NCI-H82 treated with DMSO at 0.1 percent for 48 hours (cell line): ENCODE data around the gene HSPG2.
"Not testable (repeated sequence)": the region's sequence is repeated elsewhere in the genome, so short reads cannot be mapped to it uniquely, and the experiment has no call there.

Experiments
- DNase-seq: peaks from one replicate; lab custom pipeline; 2025; ENCODE audit not compliant: unreplicated experiment; lab: John Stamatoyannopoulos, UW

Gene HSPG2

GRCh38 chr1:21813542-21813941, 123.6 kb downstream of the HSPG2 start:
- DNase-seq = no peak

- DNase-seq = no peak
Observed at GRCh38 chr1:21811875-21812305, 125.2 kb downstream of the HSPG2 start, which contains the start of gene LDLRAD2. LDLRAD2 (plus strand) TSS chr1:21812265; CDS start chr1:21812452, 187 bp downstream.

DNA sequence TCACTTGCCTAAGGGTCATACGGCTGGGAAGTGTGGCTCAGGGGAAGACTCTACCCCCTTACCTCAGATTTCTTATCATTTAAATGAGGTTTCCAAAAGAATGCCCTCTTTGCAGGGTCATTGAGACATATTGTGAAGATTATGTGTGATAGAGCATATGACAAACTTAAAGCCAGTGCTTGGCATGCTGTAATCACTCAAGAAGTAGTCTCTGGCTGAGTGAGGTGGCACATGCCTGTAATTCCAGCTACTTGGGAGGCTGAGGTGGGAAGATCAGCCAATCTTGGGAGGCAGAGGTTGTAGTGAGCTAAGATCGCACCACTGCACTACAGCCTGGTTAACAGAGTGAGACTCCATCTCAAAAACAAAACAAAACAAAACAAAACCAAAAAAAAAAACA, 132.6 kb downstream of the HSPG2 start:
- no peak for DNase-seq

- DNase-seq = no peak
Observed at GRCh38 chr1:21801100-21801499, 136.0 kb downstream of the HSPG2 start.

- no peak for DNase-seq
Observed at GRCh38 chr1:21799730-21800129, 137.4 kb downstream of the HSPG2 start.

- DNase-seq = no peak
Observed at GRCh38 chr1:21795075-21795474, 142.0 kb downstream of the HSPG2 start.

DNA sequence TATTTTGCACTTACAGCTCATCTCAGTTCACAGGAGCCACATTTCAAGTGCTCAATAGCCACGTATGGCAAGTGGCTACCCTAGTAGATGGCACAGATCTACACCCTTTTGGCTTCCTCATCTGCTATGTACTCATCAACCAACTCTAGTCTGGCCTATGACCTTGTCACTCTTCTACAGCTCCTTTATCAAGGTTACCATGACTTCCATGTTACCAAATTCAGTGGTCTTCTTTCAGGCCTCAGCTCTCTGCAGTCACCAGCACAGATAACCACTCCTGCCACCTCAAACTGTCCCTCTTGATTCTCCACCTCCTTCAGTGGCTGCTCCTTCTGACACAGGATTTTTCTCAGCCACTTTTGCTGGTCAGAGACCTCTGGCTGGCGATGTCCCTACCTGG, 142.5 kb downstream of the HSPG2 start:
- no peak for DNase-seq

- no peak for DNase-seq
Observed at GRCh38 chr1:21793104-21793503, 144.0 kb downstream of the HSPG2 start.

DNA sequence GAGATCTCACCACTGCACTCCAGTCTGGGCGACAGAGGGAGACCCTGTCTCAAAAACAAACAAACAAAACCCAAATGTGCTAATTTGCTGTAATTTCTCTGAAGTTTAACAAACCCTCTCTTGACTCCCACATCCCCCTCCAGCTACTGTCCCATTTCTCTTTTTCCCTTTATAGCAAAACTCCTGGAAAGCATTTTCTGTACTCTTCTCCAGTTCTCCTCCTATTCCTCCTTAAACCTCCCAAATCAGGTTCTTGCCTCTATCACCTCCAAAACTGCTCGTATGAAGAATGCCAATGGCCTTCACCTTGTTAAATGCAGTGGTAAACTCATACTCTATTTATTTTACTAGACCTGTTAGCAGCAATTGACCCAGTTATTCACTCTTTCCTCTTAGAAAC, 150.5 kb downstream of the HSPG2 start:
- no peak for DNase-seq

DNA sequence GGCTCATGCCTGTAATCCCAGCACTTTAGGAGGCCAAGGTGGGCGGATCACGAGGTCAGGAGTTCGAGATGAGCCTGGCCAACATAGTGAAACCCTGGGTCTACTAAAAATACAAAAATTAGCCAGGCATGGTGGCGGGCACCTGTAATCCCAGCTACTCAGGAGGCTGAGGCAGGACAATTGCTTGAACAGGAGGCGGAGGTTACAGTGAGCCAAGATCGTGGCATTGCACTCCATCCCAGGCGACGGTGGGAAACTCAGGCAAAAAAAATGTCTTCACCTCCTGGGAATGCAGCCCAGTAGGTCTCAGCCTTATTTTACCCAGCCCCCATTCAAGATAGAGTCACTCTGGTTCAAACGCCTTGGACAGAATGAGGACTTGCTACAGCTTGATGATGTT, 151.3 kb downstream of the HSPG2 start:
- DNase-seq = not testable (repeated sequence)

DNA sequence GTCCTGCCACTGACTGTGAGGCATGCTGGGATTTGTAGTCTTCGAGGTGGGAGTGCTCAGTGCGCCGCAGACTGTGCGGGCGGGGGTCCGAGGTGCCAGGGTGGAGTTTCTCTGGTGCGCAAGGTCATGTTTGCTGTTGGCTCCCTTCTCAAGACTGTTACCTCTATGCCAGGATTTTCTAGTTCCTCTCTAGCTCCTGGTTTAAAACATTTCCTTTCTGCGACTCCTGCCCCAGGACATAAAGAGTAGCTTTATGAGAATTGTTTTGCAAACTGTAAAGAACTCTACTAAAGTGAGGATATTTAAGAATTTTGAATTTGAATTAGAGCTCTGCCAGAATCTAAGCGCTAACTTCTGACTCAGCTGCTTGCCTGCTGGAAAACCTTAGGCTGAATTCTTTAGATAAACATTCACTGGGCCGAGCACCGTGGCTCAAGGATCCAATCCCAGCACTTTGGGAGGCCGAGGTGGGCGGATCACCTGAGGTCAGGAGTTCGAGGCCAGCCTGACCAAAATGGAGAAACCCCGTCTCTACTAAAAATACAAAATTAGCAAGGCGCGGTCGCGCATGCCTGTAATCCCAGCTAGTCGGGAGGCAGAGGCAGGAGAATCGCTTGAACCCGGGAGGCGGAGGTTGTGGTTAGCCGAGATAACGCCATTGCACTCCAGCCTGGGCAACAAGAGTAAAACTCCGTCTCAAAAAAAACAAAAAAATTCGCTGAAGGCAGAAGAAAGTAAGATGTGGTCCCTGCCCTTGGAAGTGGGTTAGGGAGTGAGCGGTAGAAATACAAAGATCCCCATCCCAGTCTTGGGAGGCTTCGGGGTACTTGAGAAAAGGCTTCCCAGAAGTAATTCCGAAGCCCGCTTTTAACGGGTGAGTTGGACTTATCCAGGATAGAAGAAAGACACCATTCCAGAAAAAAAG, 153.2 kb downstream of the HSPG2 start:
- DNase-seq = peak; percentile 85

DNA sequence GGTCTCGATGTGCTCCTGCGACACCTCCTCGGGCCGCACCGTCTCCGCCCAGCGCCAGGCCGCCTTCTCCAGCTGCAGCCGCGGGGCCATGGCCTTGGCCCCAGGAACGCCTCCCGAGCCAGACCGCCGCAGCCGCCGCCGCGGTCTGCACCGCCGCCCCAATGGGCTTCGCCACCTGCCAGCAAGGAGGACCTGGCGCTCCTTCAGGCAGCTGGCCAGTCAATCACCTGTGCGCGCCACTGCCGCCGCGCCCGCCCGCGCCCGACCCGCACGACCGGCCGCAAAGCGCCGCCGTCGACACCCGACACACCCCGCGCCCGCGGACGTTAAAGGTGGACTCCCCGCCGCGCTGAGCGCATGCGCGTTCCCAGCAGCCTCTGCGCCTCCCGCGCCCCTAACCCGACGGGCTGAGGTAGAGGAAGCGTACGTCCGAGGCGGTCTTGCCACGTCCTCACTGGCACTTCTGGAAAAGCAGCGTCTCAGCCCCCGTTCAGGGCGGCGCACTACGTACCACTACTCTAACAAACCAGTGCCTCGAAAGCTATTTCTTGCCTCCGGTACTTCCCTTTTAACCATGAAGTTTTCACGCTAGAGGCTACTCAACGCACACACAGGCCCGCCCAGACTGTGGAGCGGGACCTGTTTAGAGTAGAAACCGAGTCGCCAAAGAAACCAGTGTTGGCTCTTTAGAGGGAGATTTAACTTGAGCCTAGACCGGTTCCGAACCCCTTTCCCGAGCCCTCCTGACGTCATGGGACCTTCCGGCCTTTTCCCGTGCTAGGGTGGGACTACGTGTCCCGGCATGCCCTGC, 154.0 kb downstream of the HSPG2 start, which contains the start of gene USP48:
Gene USP48, minus strand, starts transcription at position 282 of the 811 bp plus-strand sequence. Its CDS starts 192 bp downstream, at position 90.
- peak; percentile 85 for DNase-seq

DNA sequence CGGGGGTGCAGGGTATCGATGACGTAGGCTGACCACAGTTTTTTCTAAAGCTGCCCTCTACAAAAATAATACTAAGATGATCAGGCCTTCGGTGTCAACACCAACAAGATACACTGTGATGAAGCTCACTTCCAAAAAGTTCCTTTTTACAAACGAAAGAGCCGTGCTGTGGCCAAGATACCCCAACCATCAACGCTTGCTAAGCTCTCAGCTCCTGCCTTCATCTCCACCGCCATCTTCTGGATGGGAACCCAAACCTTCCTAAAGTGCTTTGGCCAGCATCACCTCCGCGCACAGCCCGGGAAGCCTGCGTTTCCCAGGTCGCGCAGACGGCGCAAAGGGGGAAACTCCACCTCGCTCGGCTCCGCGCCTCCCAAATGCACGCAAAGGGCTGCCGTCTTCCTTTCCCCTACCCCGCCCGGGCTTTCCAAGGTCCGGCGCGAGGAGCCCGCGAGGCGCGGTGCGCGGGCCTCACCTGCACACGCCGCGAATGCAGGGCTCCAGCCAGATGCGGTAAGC, 154.7 kb downstream of the HSPG2 start:
- no peak for DNase-seq

DNA sequence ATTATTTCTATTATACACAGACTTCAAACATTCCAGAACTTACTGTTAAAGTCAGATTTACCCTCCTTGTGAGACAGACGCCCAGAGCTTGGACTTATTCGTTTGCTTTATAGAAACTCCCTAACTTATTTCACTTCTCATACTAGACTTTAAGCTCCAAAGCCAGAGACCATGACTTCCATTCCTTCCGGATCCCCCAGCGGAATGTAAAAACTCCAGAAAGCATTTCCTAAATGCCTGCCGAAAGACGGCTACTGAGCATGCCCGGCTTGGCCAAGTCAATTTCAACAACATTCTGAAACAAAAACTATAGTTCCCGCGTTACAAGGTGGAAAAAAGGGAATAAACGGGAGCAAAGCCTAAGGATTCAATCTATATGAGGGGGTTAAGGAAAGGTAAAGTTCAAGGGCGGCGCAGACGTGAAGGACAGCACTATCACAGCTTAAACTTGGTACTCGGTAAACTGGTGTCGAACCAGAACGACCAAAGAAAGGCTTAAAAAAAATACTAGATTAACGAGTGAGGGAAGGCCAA, 155.2 kb downstream of the HSPG2 start:
- DNase-seq = no peak

DNA sequence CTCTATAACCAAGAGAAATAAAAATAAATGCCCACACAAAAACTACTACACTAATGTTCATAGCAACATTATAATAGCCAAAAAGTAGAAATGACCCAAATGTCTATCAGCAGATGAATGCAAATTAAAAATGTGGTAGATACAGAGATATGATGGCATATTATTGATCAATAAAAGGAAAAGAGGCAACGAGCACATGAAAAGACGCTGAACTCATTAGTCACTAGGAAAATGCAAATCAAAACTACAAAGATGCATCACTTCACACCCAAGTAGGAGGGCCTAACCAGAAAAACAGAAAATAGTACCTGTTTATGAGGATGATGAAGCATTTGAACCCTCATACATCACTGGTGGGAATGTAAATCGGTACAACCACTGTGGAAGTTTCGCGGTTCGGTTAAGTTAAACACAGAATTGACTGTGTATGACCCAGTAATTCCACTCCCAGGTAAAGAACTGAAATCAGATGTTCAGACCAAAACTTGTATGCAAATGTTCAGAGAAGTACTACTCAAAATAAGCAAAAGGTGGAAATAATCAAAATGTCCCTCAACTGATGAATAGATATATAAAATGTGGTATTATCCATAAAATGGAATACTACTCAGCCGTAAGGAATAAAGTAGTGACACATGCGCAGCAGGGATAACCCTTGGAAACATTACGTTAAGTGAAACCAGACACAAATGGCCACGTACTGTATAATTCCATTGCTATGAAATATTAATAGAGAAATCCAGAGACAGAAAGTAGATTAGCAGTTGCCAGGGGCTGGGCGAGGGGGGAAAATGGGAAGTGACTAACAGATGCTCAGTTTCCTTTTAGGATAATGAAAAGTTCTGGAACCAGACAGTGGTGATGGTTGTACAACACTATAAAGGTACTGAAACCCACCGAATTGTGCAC, 157.2 kb downstream of the HSPG2 start:
- DNase-seq = no peak

DNA sequence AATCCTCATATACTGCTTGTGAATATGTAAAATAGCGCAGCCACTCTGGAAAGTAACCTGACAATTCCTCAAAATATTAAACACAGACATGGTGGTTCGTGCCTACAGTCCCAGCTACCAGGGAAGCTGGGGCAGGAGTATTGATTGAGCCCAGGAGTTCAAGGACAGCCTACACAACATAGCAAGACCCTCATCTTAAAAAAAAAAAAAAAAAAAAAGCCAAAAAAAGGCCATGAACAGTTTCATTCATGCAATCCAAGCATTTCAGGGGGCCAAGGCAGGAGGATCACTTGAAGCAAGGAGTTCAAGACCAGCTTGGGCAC, 158.7 kb downstream of the HSPG2 start:
- no peak for DNase-seq

GRCh38 chr1:21776925-21777324, 160.2 kb downstream of the HSPG2 start:
- DNase-seq = not testable (repeated sequence)

GRCh38 chr1:21775985-21776562, 161.0 kb downstream of the HSPG2 start:
- DNase-seq = no peak

DNA sequence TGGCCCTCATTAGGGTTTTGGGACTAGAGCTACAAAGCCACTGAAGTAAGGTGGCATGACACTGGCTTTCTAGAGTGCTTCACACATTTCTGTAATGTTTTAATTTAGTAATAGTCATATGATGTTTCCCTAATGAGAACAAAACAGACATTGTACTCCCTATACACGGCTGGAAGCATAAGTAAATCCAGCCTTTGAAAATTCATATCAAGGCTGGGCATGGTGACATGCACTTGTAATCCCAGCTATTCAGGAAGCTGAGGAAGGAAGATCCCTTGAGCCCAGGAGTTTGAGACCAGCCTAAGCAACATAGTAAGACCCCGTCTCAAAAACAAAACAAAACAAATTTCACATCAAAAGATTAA, 161.6 kb downstream of the HSPG2 start:
- no peak for DNase-seq
